ENCODE data around the gene PAN2. TPM values are rescaled to one million over a fixed set of nuclear protein-coding genes. Genes with fewer than 3 reads are reported as not detected.
"Not testable (repeated sequence)": the region's sequence is repeated elsewhere in the genome, so short reads cannot be mapped to it uniquely, and the experiment has no call there.

PAN2 gene
- total RNA-seq, 1 donor from 2014 or later, result 20.5 TPM

DNA sequence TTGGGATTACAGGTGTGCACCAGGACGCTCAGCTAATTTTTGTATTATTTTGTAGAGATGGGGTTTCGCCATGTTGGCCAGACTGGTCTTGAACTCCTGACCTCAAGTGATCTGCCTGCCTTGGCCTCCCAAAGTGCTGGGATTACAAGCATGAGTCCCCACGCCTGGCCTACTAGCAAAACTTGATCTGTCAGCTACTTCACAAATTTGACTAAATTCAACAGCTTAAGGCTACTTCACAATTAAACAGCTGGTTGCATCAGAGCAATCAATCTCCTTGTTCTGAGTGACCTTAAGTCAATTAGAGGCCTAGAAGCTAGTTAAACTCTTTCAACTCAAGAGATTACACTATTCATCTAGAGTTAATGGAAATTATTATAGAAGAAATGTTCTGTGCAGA, 54.9 kb downstream of the PAN2 start:
- TF ChIP-seq, protein P1, sequence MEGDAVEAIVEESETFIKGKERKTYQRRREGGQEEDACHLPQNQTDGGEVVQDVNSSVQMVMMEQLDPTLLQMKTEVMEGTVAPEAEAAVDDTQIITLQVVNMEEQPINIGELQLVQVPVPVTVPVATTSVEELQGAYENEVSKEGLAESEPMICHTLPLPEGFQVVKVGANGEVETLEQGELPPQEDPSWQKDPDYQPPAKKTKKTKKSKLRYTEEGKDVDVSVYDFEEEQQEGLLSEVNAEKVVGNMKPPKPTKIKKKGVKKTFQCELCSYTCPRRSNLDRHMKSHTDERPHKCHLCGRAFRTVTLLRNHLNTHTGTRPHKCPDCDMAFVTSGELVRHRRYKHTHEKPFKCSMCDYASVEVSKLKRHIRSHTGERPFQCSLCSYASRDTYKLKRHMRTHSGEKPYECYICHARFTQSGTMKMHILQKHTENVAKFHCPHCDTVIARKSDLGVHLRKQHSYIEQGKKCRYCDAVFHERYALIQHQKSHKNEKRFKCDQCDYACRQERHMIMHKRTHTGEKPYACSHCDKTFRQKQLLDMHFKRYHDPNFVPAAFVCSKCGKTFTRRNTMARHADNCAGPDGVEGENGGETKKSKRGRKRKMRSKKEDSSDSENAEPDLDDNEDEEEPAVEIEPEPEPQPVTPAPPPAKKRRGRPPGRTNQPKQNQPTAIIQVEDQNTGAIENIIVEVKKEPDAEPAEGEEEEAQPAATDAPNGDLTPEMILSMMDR (IDR thresholded peaks at IDR 0.05; ENCODE audit: insufficient read depth, low read length, severe bottlenecking), result no peak
- no peak for FAIRE-seq

DNA sequence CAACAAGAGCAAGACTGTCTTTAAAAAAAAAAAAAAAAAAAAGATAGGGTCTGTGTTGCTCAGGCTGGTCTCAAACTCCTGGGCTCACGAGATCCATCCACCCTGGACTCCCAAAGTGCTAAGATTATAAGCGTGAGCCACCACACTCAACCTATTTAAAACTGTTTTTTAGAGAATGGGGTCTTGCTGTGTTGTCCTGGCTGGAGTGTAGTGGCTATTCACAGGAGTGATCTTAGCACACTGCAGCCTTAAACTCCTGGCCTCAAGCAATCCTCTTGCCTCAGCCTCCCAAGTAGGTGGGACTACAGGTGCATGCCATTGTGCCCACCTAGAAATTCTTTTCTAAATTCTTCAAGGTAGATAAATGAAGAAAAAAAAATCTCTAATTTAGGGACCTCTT, 59.5 kb downstream of the PAN2 start:
- FAIRE-seq (no peak), DNase-seq (ENCODE audit: low read depth) (no peak)
- TF ChIP-seq, protein P1 (IDR thresholded peaks at IDR 0.05; ENCODE audit: insufficient read depth, low read length, severe bottlenecking), result no peak
- no peaks in the 10 kb centered on the region for H3K27me3 ChIP-seq (ENCODE audit: control insufficient read depth, insufficient read depth, low read length)
- H3K4me3 ChIP-seq (ENCODE audit: low read depth, low read length), result no peak overlapping the region
- peaks cover 26% of the 10 kb centered on the region for H3K36me3 ChIP-seq (ENCODE audit: control insufficient read depth, insufficient read depth, low read length)

More for the DNA sequence above, 54.9 kb downstream of the PAN2 start:
- Histone ChIP-seq H3K36me3 (ENCODE audit: control insufficient read depth, insufficient read depth, low read length) (peaks cover 20% of the 10 kb centered on the region), H3K27me3 (ENCODE audit: control insufficient read depth, insufficient read depth, low read length) (no peaks in the 10 kb centered on the region), H3K4me3 (ENCODE audit: low read depth, low read length) (no peak overlapping the region)
- no peak for DNase-seq (ENCODE audit: low read depth)

DNA sequence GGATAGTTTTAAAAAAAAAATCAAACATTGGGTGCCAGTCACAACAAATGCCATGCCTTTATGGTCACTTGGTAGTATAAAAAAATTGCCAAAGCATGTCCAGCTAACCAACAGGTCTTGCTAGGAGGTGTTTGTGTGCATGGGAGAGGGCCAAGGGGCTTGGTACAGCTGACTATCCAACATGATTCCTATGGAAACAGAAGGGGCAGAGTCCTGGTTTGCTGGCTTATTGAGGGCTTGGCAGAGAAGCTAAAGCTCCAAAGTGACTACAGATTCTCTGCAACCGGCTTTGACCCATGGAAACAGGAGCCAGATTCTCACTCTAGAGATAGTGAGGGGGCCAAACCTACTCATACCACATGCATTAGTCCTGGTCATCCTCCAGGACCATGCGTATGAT, 61.3 kb downstream of the PAN2 start:
- peaks cover 25% of the 10 kb centered on the region for H3K36me3 ChIP-seq (ENCODE audit: control insufficient read depth, insufficient read depth, low read length)
- DNase-seq (ENCODE audit: low read depth); H3K27me3 ChIP-seq (ENCODE audit: control insufficient read depth, insufficient read depth, low read length); FAIRE-seq; H3K4me3 ChIP-seq (ENCODE audit: low read depth, low read length): not testable (repeated sequence)

DNA sequence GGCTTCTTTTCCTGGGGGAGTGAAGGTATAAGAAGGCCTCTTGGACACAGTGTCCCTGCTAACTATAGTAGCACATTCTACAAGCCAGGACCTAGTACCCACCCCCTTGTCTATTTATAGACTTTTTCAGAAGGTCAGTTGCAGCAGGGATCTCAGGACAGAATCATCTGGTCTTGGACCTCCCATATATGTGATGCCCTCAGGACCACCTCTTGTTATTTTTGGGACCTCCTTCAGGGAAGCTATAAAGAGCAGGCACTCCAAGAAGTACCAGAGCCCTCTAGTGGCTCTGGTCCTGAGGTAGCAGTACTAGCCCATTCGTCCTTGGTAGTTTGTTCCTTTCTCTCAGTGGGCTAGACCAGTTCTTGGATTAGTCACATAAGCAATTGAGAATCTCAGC, 62.8 kb downstream of the PAN2 start:
- no peak for FAIRE-seq
- Histone ChIP-seq H3K4me3 (ENCODE audit: low read depth, low read length) (no peak overlapping the region), H3K36me3 (ENCODE audit: control insufficient read depth, insufficient read depth, low read length) (peaks cover 25% of the 10 kb centered on the region), H3K27me3 (ENCODE audit: control insufficient read depth, insufficient read depth, low read length) (no peaks in the 10 kb centered on the region)
- TF ChIP-seq, protein P1 (IDR thresholded peaks at IDR 0.05; ENCODE audit: insufficient read depth, low read length, severe bottlenecking), result peak; percentile 57
- DNase-seq (ENCODE audit: low read depth), result peak; percentile 35

DNA sequence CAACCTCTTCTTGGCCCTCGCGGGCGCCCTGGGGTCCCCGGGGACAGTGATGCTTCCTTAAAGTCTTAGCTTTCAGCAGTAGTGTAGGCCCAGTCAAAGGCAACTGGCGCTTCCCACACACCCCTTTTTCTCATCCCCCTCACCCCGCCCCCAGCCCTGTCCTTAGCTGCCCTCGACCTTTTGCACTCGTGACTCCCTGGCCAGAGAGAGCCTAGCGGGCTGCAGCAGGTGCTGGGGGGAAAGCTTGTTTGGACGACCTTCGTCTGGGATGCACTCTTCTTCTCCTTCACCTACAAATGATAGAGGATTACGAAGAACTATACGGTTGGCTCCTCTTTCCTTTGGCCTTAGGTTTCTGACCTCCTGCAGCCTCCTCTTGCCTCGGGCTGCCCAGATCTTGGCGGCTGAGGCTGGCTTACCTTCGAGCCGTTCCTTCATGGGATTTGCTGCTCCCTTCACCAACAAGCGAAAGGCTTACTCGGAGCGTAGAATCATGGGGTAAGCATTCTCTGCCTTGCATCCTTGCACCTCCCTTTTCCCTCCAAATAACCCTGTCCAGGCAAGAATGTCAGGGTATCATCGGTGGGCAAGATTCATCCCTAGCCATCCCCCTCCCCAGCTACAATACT, 66.2 kb downstream of the PAN2 start:
- no peak for FAIRE-seq
- no peak for DNase-seq (ENCODE audit: low read depth)
- H3K4me3 ChIP-seq (ENCODE audit: low read depth, low read length), result peak overlapping the region; percentile 76
- TF ChIP-seq, protein P1 (IDR thresholded peaks at IDR 0.05; ENCODE audit: insufficient read depth, low read length, severe bottlenecking), result no peak
- H3K27me3 ChIP-seq (ENCODE audit: control insufficient read depth, insufficient read depth, low read length), result no peaks in the 10 kb centered on the region
- peaks cover 5% of the 10 kb centered on the region for H3K36me3 ChIP-seq (ENCODE audit: control insufficient read depth, insufficient read depth, low read length)

DNA sequence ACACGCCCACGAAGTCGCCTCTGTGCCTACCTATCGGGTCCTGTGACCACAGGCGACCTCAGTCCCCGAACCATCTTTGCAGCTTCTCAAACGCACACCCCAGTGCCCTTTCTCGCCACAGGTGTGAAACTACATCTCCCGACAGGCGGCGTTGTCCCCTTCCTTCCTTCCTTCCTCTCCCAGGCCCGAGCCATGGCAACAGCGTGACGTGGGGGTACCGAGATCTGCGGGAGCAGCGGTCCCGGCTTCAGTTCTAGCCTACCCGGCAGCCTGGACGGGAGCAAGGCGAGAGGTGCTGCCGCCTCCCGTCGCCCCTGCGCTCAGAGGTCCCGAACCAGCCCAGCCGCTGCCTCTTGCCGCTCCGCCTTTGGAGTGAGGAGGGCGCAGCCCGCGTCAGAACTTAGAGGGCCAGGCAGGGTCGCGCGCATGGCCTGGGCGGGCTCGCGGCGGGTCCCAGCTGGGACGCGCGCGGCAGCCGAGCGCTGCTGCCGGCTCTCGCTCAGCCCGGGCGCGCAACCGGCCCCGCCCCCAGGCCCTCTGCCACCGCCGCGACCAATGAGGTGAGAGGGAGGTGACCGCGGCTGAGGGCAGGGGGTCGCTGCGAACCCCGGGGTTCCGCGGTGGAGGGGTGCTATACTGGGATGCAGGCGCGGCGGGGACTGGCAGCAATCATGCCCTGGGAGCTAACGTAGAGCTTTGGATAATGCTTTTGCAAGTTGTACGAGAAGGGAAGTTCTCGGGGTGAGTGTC, 66.9 kb downstream of the PAN2 start, which contains the start of gene COQ10A:
Gene COQ10A, plus strand, starts transcription at position 250 of the 750 bp plus-strand sequence. Its CDS starts 177 bp downstream, at position 427.
- no peaks in the 10 kb centered on the region for H3K27me3 ChIP-seq (ENCODE audit: control insufficient read depth, insufficient read depth, low read length)
- no peak for FAIRE-seq
- peak within 1 kb of the TSS; percentile 76 for H3K4me3 ChIP-seq (ENCODE audit: low read depth, low read length)
- peak; percentile 79 for DNase-seq (ENCODE audit: low read depth)
- H3K36me3 ChIP-seq (ENCODE audit: control insufficient read depth, insufficient read depth, low read length), result peaks cover 3% of the 10 kb centered on the region
- TF ChIP-seq, protein P1 (IDR thresholded peaks at IDR 0.05; ENCODE audit: insufficient read depth, low read length, severe bottlenecking), result peak; percentile 84

Measured in bronchial epithelial cell (primary cell).